GM12878 (cell line): Measurements from ENCODE around the gene BCL2L14. TPM values are rescaled to one million over a fixed set of nuclear protein-coding genes. Genes with fewer than 3 reads are reported as not detected.

Experiments
- ATAC-seq: fragments of 200-7000 bp; cut with Tn5 transposase; 3 replicates; pipeline ENCODE4 v1.9.1; 2020; ENCODE audit warnings: mild to moderate bottlenecking, moderate library complexity
- BruUV-seq: library from RNA; stranded (reverse); fragments of 400-500 nt; replicated peaks from 2 replicates; lab custom pipeline; 2021; lab: Mats Ljungman, UMichigan
- CTCF ChIA-PET: fragments of 300-600 bp; sonication (Branson Sonifier 250); formaldehyde crosslinking; extraction: SDS; loops from one replicate; lab custom pipeline; 2021; ENCODE audit warnings: inconsistent platforms; lab: Yijun Ruan, JAX
- POLR2A ChIA-PET: fragments of 350-600 bp; formaldehyde crosslinking; extraction: SDS; loops from one replicate; lab custom pipeline; 2021; ENCODE audit warnings: inconsistent platforms; lab: Charles Lee
- RAD21 ChIA-PET: fragments of 300-600 bp; sonication (Branson Sonifier 250); formaldehyde crosslinking; loops from one replicate; lab custom pipeline; 2023; ENCODE audit warnings: antibody characterized with exemption; ENCODE audit not compliant: unreplicated experiment; lab: Charles Lee
- SMC1A ChIA-PET: fragments of 300-600 bp; sonication (Branson Sonifier 250); formaldehyde crosslinking; loops from one replicate; lab custom pipeline; 2023; ENCODE audit not compliant: unreplicated experiment, uncharacterized antibody; lab: Charles Lee
- DNase-seq: peaks from one replicate; pipeline ENCODE4 v3.0.0-alpha.2; 2011; ENCODE audit warnings: low read depth, low spot score
- FAIRE-seq: peaks from 3 replicates; lab custom pipeline; 2011; peaks lifted over from hg19 to GRCh38; lab: Jason Lieb, UNC
- H2AFZ ChIP-seq: 2 replicates; pipeline ENCODE4 v1.6.0; 2011; ENCODE audit warnings: low read depth, low read length, control low read depth; ENCODE audit not compliant: control insufficient read depth
- H3K27ac ChIP-seq: 2 replicates; pipeline ENCODE4 v1.5.1; 2011; ENCODE audit warnings: control low read depth; ENCODE audit not compliant: control insufficient read depth, insufficient read depth
- H3K27me3 ChIP-seq, 2 experiments: replicated peaks in 1 of 2; 2 replicates each; pipeline versions ENCODE4 v1.6.0 to v1.6.1; 2011; ENCODE audit warnings: low read length in 1 of 2; ENCODE audit not compliant: control insufficient read depth in 2 of 2, insufficient read depth in 2 of 2
- H3K36me3 ChIP-seq, 2 experiments: 2 replicates each; pipeline ENCODE4 v1.5.1; 2011; ENCODE audit warnings: low read length in 1 of 2; ENCODE audit not compliant: control insufficient read depth in 2 of 2, insufficient read depth in 2 of 2
- H3K4me1 ChIP-seq: 2 replicates; pipeline ENCODE4 v1.6.1; 2011; ENCODE audit warnings: mild to moderate bottlenecking, low read length, moderate library complexity, mixed read lengths; ENCODE audit not compliant: control insufficient read depth, insufficient read depth
- H3K4me2 ChIP-seq: 2 replicates; pipeline ENCODE4 v1.6.0; 2011; ENCODE audit warnings: control low read depth; ENCODE audit not compliant: control insufficient read depth, insufficient read depth
- H3K4me3 ChIP-seq: fragments of 200-600 bp; sonication (generic); 2 replicates; pipeline ENCODE4 v1.5.1; 2016
- H3K79me2 ChIP-seq: 2 replicates; pipeline ENCODE4 v1.6.0; 2011; ENCODE audit warnings: low read length; ENCODE audit not compliant: control insufficient read depth, insufficient read depth
- H3K9ac ChIP-seq: 2 replicates; pipeline ENCODE4 v1.8.0; 2011; ENCODE audit warnings: low read length, control low read depth, mixed read lengths; ENCODE audit not compliant: control insufficient read depth, insufficient read depth
- H3K9me3 ChIP-seq: replicated peaks from 3 replicates; pipeline ENCODE4 v1.5.1; 2011; ENCODE audit warnings: mild to moderate bottlenecking, low read length; ENCODE audit not compliant: control insufficient read depth, insufficient read depth
- H4K20me1 ChIP-seq: 2 replicates; pipeline ENCODE4 v1.6.0; 2011; ENCODE audit not compliant: control insufficient read depth, insufficient read depth
- BACH1 ChIP-seq: fragments of 450-650 bp; IDR thresholded peaks from 2 replicates; pipeline ENCODE4 v1.6.1; 2017; ENCODE audit warnings: mild to moderate bottlenecking, borderline replicate concordance
- BMI1 ChIP-seq: fragments of 450-650 bp; IDR thresholded peaks from 2 replicates; pipeline ENCODE4 v1.6.1; 2016; ENCODE audit warnings: mild to moderate bottlenecking, moderate library complexity, borderline replicate concordance
- CBFB ChIP-seq: IDR thresholded peaks from 2 replicates; pipeline ENCODE4 v1.6.1; 2016; ENCODE audit warnings: antibody characterized with exemption, low read depth
- CHD4 ChIP-seq: fragments of 200-600 bp; sonication (generic); IDR thresholded peaks from 2 replicates; pipeline ENCODE4 v1.6.1; 2016; ENCODE audit warnings: mild to moderate bottlenecking
- CREM ChIP-seq: IDR thresholded peaks from 2 replicates; pipeline ENCODE4 v1.6.1; 2014; ENCODE audit warnings: antibody characterized with exemption, low read depth
- E2F4 ChIP-seq: IDR thresholded peaks from 2 replicates; pipeline ENCODE4 v1.6.1; 2012; ENCODE audit warnings: low read depth, low read length, improper control_type of control experiment
- E2F8 ChIP-seq: fragments of 450-650 bp; IDR thresholded peaks from 2 replicates; pipeline ENCODE4 v1.6.1; 2018; ENCODE audit warnings: mild to moderate bottlenecking, low read depth, moderate library complexity; ENCODE audit not compliant: partially characterized antibody
- IKZF2 ChIP-seq, 2 experiments: fragments of 450-650 bp; IDR thresholded peaks; 2 replicates each; pipeline ENCODE4 v1.6.1; 2017; ENCODE audit warnings: mild to moderate bottlenecking in 2 of 2, moderate library complexity in 2 of 2
- KDM1A ChIP-seq: fragments of 200-600 bp; sonication (generic); IDR thresholded peaks from 2 replicates; pipeline ENCODE4 v1.6.1; 2016; ENCODE audit warnings: borderline replicate concordance
- MTA3 ChIP-seq: IDR thresholded peaks from 2 replicates; pipeline ENCODE4 v1.6.1; 2012; ENCODE audit warnings: low read length, inconsistent platforms, borderline replicate concordance
- MXI1 ChIP-seq: fragments of 150-350 bp; IDR thresholded peaks from 2 replicates; pipeline ENCODE4 v1.6.1; 2011; ENCODE audit warnings: low read depth, mild to moderate bottlenecking, inconsistent platforms, low read length, improper control_type of control experiment
- NFYA ChIP-seq: IDR thresholded peaks from 2 replicates; pipeline ENCODE4 v1.6.1; 2011; ENCODE audit warnings: low read depth, mild to moderate bottlenecking, low read length, improper control_type of control experiment, borderline replicate concordance
- NRF1 ChIP-seq: conservative IDR thresholded peaks from 2 replicates; pipeline ENCODE4 v1.6.1; 2011; ENCODE audit warnings: mild to moderate bottlenecking, low read depth, low read length, improper control_type of control experiment
- PAX8 ChIP-seq: fragments of 450-650 bp; IDR thresholded peaks from 2 replicates; pipeline ENCODE4 v1.6.1; 2017; ENCODE audit warnings: mild to moderate bottlenecking, moderate library complexity
- RBBP5 ChIP-seq: fragments of 200-600 bp; sonication (generic); conservative IDR thresholded peaks from 2 replicates; pipeline ENCODE4 v1.6.1; 2016
- SUZ12 ChIP-seq: fragments of 200-600 bp; sonication (generic); IDR thresholded peaks from one replicate; pipeline ENCODE4 v1.6.1; 2018; ENCODE audit warnings: antibody characterized with exemption, mild to moderate bottlenecking; ENCODE audit not compliant: unreplicated experiment
- ZNF207 ChIP-seq: fragments of 450-650 bp; IDR thresholded peaks from 2 replicates; pipeline ENCODE4 v1.6.1; 2014; ENCODE audit warnings: antibody characterized with exemption, mild to moderate bottlenecking, borderline replicate concordance
- WGBS: methylation state at CpG from one replicate; pipeline ENCODE4 v1.1.6; 2016; ENCODE audit warnings: low lambda C conversion rate; ENCODE audit not compliant: insufficient replicate concordance, insufficient coverage; ENCODE audit errors: missing lambda C conversion rate; 5-methylcytosine and 5-hydroxymethylcytosine counted together
- in situ Hi-C: fragments of 300-500 bp; cut with MboI; formaldehyde crosslinking; loops from 9 replicates; pipeline ENCODE4 v1.14.3; 2018; ENCODE audit warnings: mixed read lengths
- intact Hi-C: fragments of 100-400 bp; cut with micrococcal nuclease; formaldehyde crosslinking; loops from one replicate; pipeline ENCODE4 v1.14.2; 2022; ENCODE audit not compliant: unreplicated experiment
- polyA plus RNA-seq, 11 experiments: library from polyadenylated mRNA; depleted of rRNA in 4 of 11; unstranded in 6 of 11; stranded (reverse) in 5 of 11; fragments of >200 nt; fragmentation: Nextera tagmentation in 4 of 11; fragmentation: Illumina TruSeq in 1 of 11; extraction: Ambion mirVana in 4 of 11; extraction: Trizol in 1 of 11; gene quantifications; 1 replicate in 1 of 11; 2 replicates in 10 of 11; pipeline versions ENCODE4 v1.2.1 to v1.2.3, GENCODE V29; 2011 to 2016; ENCODE audit warnings: inconsistent platforms in 2 of 11, missing spikeins in 2 of 11, low read depth in 1 of 11
- total RNA-seq, 4 experiments: library from RNA; depleted of rRNA in 3 of 4; stranded (reverse); fragments of >200 nt in 3 of 4; fragmentation: Illumina TruSeq in 1 of 4; extraction: Trizol in 1 of 4; gene quantifications; 2 replicates each; pipeline versions ENCODE4 v1.2.1 to v1.2.3, GENCODE V29; 2013 to 2021
- TF ChIP-seq, protein P1 (sequence below): fragments of 450-650 bp; IDR thresholded peaks from 2 replicates; pipeline ENCODE4 v1.6.1; 2014; ENCODE audit warnings: mild to moderate bottlenecking

Gene BCL2L14
- total and polyA plus RNA-seq, 10 of the 15 experiments (the other 5 are each of a cell fraction or from before 2014, with no cell fraction given): 0.59 to 2.5 (median 0.90) TPM

DNA sequence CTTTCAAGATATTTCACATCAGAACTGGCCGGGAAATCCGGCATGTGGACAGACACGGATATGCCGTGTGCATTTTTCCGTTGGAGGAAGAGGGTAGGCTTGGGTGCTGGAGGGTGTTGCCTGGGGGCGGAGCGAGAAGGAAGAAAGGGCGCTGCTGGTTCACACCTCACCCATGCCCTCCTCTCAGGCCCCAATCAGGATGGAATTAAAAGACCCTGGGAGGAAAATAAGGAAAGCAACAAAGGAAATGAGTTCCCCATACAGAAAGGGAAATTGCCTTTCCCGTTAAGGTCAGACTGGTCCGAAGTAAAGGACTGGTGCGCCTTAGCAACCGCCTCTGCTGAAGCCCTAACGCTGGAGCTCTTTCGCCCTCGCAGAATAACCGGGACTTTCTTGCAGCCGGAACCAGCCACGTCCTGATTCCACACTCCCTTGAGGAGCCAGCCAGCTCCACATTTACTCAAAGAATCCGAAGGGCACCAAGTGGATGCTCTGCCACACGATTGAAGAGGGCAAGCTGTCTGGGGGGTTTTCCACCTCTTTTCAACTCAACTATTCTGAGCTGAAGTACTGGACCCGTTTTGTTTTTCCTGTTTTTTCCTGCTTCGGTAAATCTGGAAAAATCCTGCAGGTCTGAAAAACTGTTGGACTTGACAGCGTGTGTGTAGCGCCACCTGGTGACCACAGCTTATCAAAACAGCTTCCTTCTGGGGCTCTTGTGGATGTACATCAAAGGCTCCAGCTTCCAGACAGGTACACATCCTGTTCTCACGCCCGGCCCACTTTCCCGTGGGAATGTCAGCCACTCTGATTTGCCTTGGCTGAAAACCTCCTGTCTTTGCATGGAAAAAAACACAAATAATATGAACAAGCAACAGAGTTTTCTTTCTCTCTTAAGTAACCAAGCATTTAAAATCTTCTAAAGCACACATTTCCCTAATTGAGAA, 37.6 kb upstream of the BCL2L14 start:
- DNase-seq: peak; percentile 66
- peaks cover 36% of the 10 kb centered on the region for H3K4me1 ChIP-seq
- RAD21 ChIA-PET: interaction anchor here (0.7 to 6.5 kb wide), 65 partner anchors 8 to 802 kb away, joined by 3 to 201 read pairs (median 6); partner anchors contain the start of genes BCL2L14 and ETV6
- H2AFZ ChIP-seq: peak overlapping the region; percentile 74
- CTCF ChIA-PET: interaction anchor here (0.8 to 11.3 kb wide), 76 partner anchors 11 to 805 kb away, joined by 3 to 278 read pairs (median 5); no protein-coding TSS in a partner anchor
- ATAC-seq: peak; percentile 68
- peak overlapping the region; percentile 89 for H3K27ac ChIP-seq
- no peaks in the 10 kb centered on the region for H3K36me3 ChIP-seq
- TSS peak; percentile 87 for BruUV-seq
- peak overlapping the region; percentile 69 for H3K4me3 ChIP-seq
- H3K9me3 ChIP-seq: peaks cover 2% of the 10 kb centered on the region; the same call in 2 of the 3 replicates
- SMC1A ChIA-PET: interaction anchor here (0.7 to 8.7 kb wide), 73 partner anchors 8 to 834 kb away, joined by 3 to 214 read pairs (median 6); partner anchors contain the start of gene BCL2L14
- H4K20me1 ChIP-seq: no peaks in the 10 kb centered on the region
- H3K79me2 ChIP-seq: peaks cover 13% of the 10 kb centered on the region
- H3K27me3 ChIP-seq: no peaks in the 10 kb centered on the region
- in situ Hi-C loops (loop anchor here (5.0 kb wide), 1 partner anchor 451 kb away; no protein-coding TSS in a partner anchor), intact Hi-C loops (loop anchor here (1.0 to 2.0 kb wide), 8 partner anchors 23 to 479 kb away; no protein-coding TSS in a partner anchor)
- peak; percentile 27 for FAIRE-seq
- H3K9ac ChIP-seq: peak overlapping the region; percentile 92
- POLR2A ChIA-PET: interaction anchor here (0.6 to 2.1 kb wide), 17 partner anchors 8 to 478 kb away, joined by 3 to 11 read pairs (median 4); partner anchors contain the start of gene ETV6
- H3K4me2 ChIP-seq: peak overlapping the region; percentile 93
- 2% methylated on average over 27 of the region's 27 CpGs for WGBS
- no peak for TF ChIP-seq BMI1
- TF ChIP-seq, protein P1, sequence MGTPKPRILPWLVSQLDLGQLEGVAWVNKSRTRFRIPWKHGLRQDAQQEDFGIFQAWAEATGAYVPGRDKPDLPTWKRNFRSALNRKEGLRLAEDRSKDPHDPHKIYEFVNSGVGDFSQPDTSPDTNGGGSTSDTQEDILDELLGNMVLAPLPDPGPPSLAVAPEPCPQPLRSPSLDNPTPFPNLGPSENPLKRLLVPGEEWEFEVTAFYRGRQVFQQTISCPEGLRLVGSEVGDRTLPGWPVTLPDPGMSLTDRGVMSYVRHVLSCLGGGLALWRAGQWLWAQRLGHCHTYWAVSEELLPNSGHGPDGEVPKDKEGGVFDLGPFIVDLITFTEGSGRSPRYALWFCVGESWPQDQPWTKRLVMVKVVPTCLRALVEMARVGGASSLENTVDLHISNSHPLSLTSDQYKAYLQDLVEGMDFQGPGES: no peak
- TF ChIP-seq IKZF2 (IDR thresholded peaks at IDR 0.05): peak; percentile 98 to 99
- no peak for TF ChIP-seq SUZ12
- TF ChIP-seq E2F8: peak; percentile 50
- no peak for TF ChIP-seq CHD4
- no peak for TF ChIP-seq PAX8
- TF ChIP-seq NFYA: no peak
- no peak for TF ChIP-seq E2F4
- 0 out of 2 replicates have a peak, but pooled peaks have one; percentile 15 for TF ChIP-seq CBFB
- no peak for TF ChIP-seq MXI1
- no peak for TF ChIP-seq ZNF207
- TF ChIP-seq RBBP5: no peak
- TF ChIP-seq KDM1A: no peak
- no peak for TF ChIP-seq BACH1
- TF ChIP-seq NRF1: no peak
- no peak; the same call in 1 of the 2 replicates for TF ChIP-seq MTA3
- TF ChIP-seq CREM: no peak
